Omental fat pad (tissue), 4 donors: Measurements from ENCODE around the gene SCAMP3. TPM values are rescaled to one million over a fixed set of nuclear protein-coding genes. Genes with fewer than 3 reads are reported as not detected.
A peak's percentile ranks its signal among the peaks of the same experiment; 100 is the strongest.

Source experiments
- ATAC-seq: fragments of 150-250 bp; one replicate; pipeline ENCODE4 v1.9.1; 2016; ENCODE audit warnings: mild to moderate bottlenecking, moderate library complexity; ENCODE audit not compliant: low FRiP score
- DNase-seq: peaks from one replicate; pipeline ENCODE4 v3.0.0-alpha.2; 2019; ENCODE audit warnings: low spot score
- total RNA-seq, 4 donors: library from RNA; depleted of rRNA; stranded (reverse); fragments of >200 nt; gene quantifications; one replicate each; pipeline ENCODE4 v1.1.0, GENCODE V29; 2016
- TF ChIP-seq, protein P1 (sequence below), 3 donors: fragments of 450-650 bp; IDR thresholded peaks; one replicate each; pipeline ENCODE4 v1.5.1; 2016 to 2017; ENCODE audit warnings: antibody characterized with exemption in 3 of 3, mild to moderate bottlenecking in 3 of 3, moderate library complexity in 2 of 3

The SCAMP3 gene
- total RNA-seq, 4 donors from 2014 or later, result 48.2 to 72.9 (median 63.1) TPM

DNA sequence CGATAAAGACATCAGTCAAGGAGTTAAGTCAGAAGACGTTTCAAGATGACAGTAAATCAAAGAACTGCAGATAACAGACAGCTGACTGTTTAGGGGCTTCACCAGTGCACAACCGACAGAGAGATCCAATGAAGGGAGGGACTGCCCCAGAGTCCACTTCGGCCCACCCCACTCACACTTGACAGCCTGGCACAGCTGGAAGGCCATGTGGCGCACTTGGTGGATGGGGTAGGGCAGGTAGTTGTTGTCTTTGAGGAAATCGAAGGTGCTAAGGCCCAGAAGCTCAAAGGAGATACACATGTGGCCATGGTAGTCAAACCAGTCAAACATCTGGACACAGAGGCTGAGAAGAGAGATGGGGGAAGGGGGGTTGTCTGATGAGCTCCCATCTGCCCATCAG is 4.4 kb upstream of the SCAMP3 start:
- TF ChIP-seq, protein P1, sequence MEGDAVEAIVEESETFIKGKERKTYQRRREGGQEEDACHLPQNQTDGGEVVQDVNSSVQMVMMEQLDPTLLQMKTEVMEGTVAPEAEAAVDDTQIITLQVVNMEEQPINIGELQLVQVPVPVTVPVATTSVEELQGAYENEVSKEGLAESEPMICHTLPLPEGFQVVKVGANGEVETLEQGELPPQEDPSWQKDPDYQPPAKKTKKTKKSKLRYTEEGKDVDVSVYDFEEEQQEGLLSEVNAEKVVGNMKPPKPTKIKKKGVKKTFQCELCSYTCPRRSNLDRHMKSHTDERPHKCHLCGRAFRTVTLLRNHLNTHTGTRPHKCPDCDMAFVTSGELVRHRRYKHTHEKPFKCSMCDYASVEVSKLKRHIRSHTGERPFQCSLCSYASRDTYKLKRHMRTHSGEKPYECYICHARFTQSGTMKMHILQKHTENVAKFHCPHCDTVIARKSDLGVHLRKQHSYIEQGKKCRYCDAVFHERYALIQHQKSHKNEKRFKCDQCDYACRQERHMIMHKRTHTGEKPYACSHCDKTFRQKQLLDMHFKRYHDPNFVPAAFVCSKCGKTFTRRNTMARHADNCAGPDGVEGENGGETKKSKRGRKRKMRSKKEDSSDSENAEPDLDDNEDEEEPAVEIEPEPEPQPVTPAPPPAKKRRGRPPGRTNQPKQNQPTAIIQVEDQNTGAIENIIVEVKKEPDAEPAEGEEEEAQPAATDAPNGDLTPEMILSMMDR (IDR thresholded peaks at IDR 0.05), result no peak
- DNase-seq (no peak), ATAC-seq (no peak)

DNA sequence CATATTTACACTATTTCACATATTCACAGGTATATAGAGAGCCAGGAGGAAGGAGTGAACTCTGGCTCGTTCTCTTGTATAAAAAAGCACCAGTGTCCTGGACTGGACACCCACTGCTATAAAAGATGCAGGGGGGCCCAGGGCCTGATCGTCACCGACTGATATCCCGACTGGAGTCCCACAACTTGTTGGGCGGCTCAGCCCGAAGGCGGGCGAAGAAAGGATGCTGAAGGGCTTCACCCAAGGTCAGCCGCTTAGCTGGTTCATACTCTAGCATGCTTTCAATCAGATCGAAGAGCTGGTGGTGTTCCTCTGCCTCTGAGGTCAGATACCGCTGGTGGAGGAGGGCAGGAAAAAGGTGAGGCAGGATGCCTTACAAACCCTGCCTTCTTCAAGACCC is 907 bp upstream of the SCAMP3 start:
- ATAC-seq (no peak), DNase-seq (no peak)
- TF ChIP-seq, protein P1 (IDR thresholded peaks at IDR 0.05), result no peak

GRCh38 chr1:155261493-155261851 is 688 bp downstream of the SCAMP3 start:
- ATAC-seq, result no peak

DNA sequence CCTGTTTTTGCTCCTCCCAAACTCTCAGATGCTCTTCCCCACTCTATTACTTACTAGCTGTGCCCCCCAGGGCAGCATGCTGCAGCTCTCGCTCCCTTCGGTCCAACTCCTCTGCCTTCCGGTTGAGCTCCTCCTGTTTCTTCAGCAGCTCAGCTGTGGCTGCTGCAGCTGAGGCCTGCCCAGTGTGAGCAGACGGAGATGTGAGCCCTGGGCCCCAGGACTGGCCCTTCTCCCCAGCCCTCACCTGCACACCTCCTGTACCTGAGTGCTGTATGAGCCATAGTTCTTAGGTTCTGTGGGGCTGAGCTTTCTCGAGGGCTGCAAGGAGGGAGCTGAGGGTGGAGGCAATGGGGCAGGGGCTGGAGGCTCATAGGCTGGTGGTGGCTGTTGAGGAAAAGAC is 1.9 kb downstream of the SCAMP3 start:
- DNase-seq (no peak), ATAC-seq (no peak)

More at GRCh38 chr1:155261493-155261851, 688 bp downstream of the SCAMP3 start:
- TF ChIP-seq, protein P1 (IDR thresholded peaks at IDR 0.05), result no peak
- DNase-seq, result no peak

GRCh38 chr1:155256058-155256852 is 5.9 kb downstream of the SCAMP3 start:
- no peak for ATAC-seq
- TF ChIP-seq, protein P1 (IDR thresholded peaks at IDR 0.05), result no peak
- DNase-seq, result no peak

More for the DNA sequence above, 1.9 kb downstream of the SCAMP3 start:
- TF ChIP-seq, protein P1 (IDR thresholded peaks at IDR 0.05), result no peak

- DNase-seq (peak; percentile 69), ATAC-seq (peak; percentile 88)
- TF ChIP-seq, protein P1 (IDR thresholded peaks at IDR 0.05), result no peak
These were observed 6.7 kb downstream of the SCAMP3 start, which contains the start of gene ENTREP3 for GRCh38 chr1:155255243-155256007. Gene ENTREP3 (minus strand): TSS chr1:155255483. CDS start chr1:155254877, 606 bp downstream.
